ENCODE results near the gene UBLCP1.

Gene UBLCP1

GRCh38 chr5:159262859-159263568, at the start of gene UBLCP1:
Gene UBLCP1, plus strand, starts transcription at chr5:159263290. Its CDS starts 5,626 bp downstream, at chr5:159268916.
- H3K4me3 ChIP-seq (ENCODE audit: low read depth, low read length) = peak within 1 kb of the TSS; percentile 77
- peaks cover 11% of the 10 kb centered on the region; the same call in 1 of the 2 replicates for H3K27me3 ChIP-seq (ENCODE audit: control insufficient read depth, insufficient read depth, low read length)
- H3K9ac ChIP-seq (ENCODE audit: low read length) = peak within 1 kb of the TSS; percentile 82
- peak within 1 kb of the TSS; percentile 29 for H3K27ac ChIP-seq (ENCODE audit: low read depth, low read length)
- peaks cover 8% of the 10 kb centered on the region; the same call in 1 of the 2 replicates for H3K4me1 ChIP-seq (ENCODE audit: control insufficient read depth, insufficient read depth, low read length)
- H3K36me3 ChIP-seq (ENCODE audit: control insufficient read depth, insufficient read depth, low read length) = no peaks in the 10 kb centered on the region
- H3K9me3 ChIP-seq (ENCODE audit: control insufficient read depth, insufficient read depth, low read depth, low read length) = 0 out of 2 replicates have a peak, but pooled peaks cover 11% of the 10 kb centered on the region

GRCh38 chr5:159214486-159215271, 48.4 kb upstream of the UBLCP1 start:
- Histone ChIP-seq H3K36me3 (ENCODE audit: control insufficient read depth, insufficient read depth, low read length) (no peaks in the 10 kb centered on the region), H3K27me3 (ENCODE audit: control insufficient read depth, insufficient read depth, low read length) (peaks cover 8% of the 10 kb centered on the region; the same call in 1 of the 2 replicates), H3K9me3 (ENCODE audit: control insufficient read depth, insufficient read depth, low read depth, low read length) (no peaks in the 10 kb centered on the region), H3K4me1 (ENCODE audit: control insufficient read depth, insufficient read depth, low read length) (peaks cover 13% of the 10 kb centered on the region), H3K4me3 (ENCODE audit: low read depth, low read length) (no peak overlapping the region), H3K9ac (ENCODE audit: low read length) (no peak overlapping the region), H3K27ac (ENCODE audit: low read depth, low read length) (no peak overlapping the region)

- no peak overlapping the region for H3K27ac ChIP-seq (ENCODE audit: low read depth, low read length)
- no peaks in the 10 kb centered on the region for H3K9me3 ChIP-seq (ENCODE audit: control insufficient read depth, insufficient read depth, low read depth, low read length)
- H3K4me1 ChIP-seq (ENCODE audit: control insufficient read depth, insufficient read depth, low read length) = peaks cover 4% of the 10 kb centered on the region
- H3K4me3 ChIP-seq (ENCODE audit: low read depth, low read length) = no peak overlapping the region
- no peaks in the 10 kb centered on the region for H3K27me3 ChIP-seq (ENCODE audit: control insufficient read depth, insufficient read depth, low read length)
- no peaks in the 10 kb centered on the region for H3K36me3 ChIP-seq (ENCODE audit: control insufficient read depth, insufficient read depth, low read length)
- no peak overlapping the region for H3K9ac ChIP-seq (ENCODE audit: low read length)
These were observed 47.2 kb upstream of the UBLCP1 start for GRCh38 chr5:159215886-159216285.

GRCh38 chr5:159216454-159216853, 46.6 kb upstream of the UBLCP1 start:
- H3K27me3 ChIP-seq (ENCODE audit: control insufficient read depth, insufficient read depth, low read length) = peaks cover 4% of the 10 kb centered on the region; the same call in 1 of the 2 replicates
- H3K4me3 ChIP-seq (ENCODE audit: low read depth, low read length) = no peak overlapping the region
- H3K9me3 ChIP-seq (ENCODE audit: control insufficient read depth, insufficient read depth, low read depth, low read length) = no peaks in the 10 kb centered on the region
- no peaks in the 10 kb centered on the region for H3K36me3 ChIP-seq (ENCODE audit: control insufficient read depth, insufficient read depth, low read length)
- H3K27ac ChIP-seq (ENCODE audit: low read depth, low read length) = no peak overlapping the region
- no peak overlapping the region for H3K9ac ChIP-seq (ENCODE audit: low read length)
- H3K4me1 ChIP-seq (ENCODE audit: control insufficient read depth, insufficient read depth, low read length) = peaks cover 4% of the 10 kb centered on the region; the same call in 1 of the 2 replicates

GRCh38 chr5:159217236-159217635, 45.9 kb upstream of the UBLCP1 start:
- H3K4me3 ChIP-seq (ENCODE audit: low read depth, low read length) = no peak overlapping the region
- no peak overlapping the region for H3K27ac ChIP-seq (ENCODE audit: low read depth, low read length)
- peaks cover 8% of the 10 kb centered on the region for H3K27me3 ChIP-seq (ENCODE audit: control insufficient read depth, insufficient read depth, low read length)
- no peak overlapping the region for H3K9ac ChIP-seq (ENCODE audit: low read length)
- no peaks in the 10 kb centered on the region for H3K4me1 ChIP-seq (ENCODE audit: control insufficient read depth, insufficient read depth, low read length)
- H3K9me3 ChIP-seq (ENCODE audit: control insufficient read depth, insufficient read depth, low read depth, low read length) = no peaks in the 10 kb centered on the region
- H3K36me3 ChIP-seq (ENCODE audit: control insufficient read depth, insufficient read depth, low read length) = no peaks in the 10 kb centered on the region

GRCh38 chr5:159218595-159219023, 44.5 kb upstream of the UBLCP1 start:
- H3K27ac ChIP-seq (ENCODE audit: low read depth, low read length) = no peak overlapping the region
- no peak overlapping the region for H3K4me3 ChIP-seq (ENCODE audit: low read depth, low read length)
- no peaks in the 10 kb centered on the region for H3K4me1 ChIP-seq (ENCODE audit: control insufficient read depth, insufficient read depth, low read length)

GRCh38 chr5:159220206-159220605, 42.9 kb upstream of the UBLCP1 start:
- no peak overlapping the region for H3K27ac ChIP-seq (ENCODE audit: low read depth, low read length)
- no peak overlapping the region for H3K4me3 ChIP-seq (ENCODE audit: low read depth, low read length)
- no peaks in the 10 kb centered on the region for H3K36me3 ChIP-seq (ENCODE audit: control insufficient read depth, insufficient read depth, low read length)
- peaks cover 25% of the 10 kb centered on the region for H3K27me3 ChIP-seq (ENCODE audit: control insufficient read depth, insufficient read depth, low read length)
- no peaks in the 10 kb centered on the region for H3K4me1 ChIP-seq (ENCODE audit: control insufficient read depth, insufficient read depth, low read length)
- no peak overlapping the region for H3K9ac ChIP-seq (ENCODE audit: low read length)
- H3K9me3 ChIP-seq (ENCODE audit: control insufficient read depth, insufficient read depth, low read depth, low read length) = no peaks in the 10 kb centered on the region

More at GRCh38 chr5:159218595-159219023, 44.5 kb upstream of the UBLCP1 start:
- Histone ChIP-seq H3K9ac (ENCODE audit: low read length) (no peak overlapping the region), H3K27me3 (ENCODE audit: control insufficient read depth, insufficient read depth, low read length) (peaks cover 15% of the 10 kb centered on the region), H3K36me3 (ENCODE audit: control insufficient read depth, insufficient read depth, low read length) (no peaks in the 10 kb centered on the region), H3K9me3 (ENCODE audit: control insufficient read depth, insufficient read depth, low read depth, low read length) (no peaks in the 10 kb centered on the region)

GRCh38 chr5:159223469-159223868, 39.6 kb upstream of the UBLCP1 start:
- peaks cover 4% of the 10 kb centered on the region for H3K4me1 ChIP-seq (ENCODE audit: control insufficient read depth, insufficient read depth, low read length)
- H3K27ac ChIP-seq (ENCODE audit: low read depth, low read length) = no peak overlapping the region
- H3K36me3 ChIP-seq (ENCODE audit: control insufficient read depth, insufficient read depth, low read length) = no peaks in the 10 kb centered on the region
- H3K9ac ChIP-seq (ENCODE audit: low read length) = no peak overlapping the region
- no peaks in the 10 kb centered on the region for H3K9me3 ChIP-seq (ENCODE audit: control insufficient read depth, insufficient read depth, low read depth, low read length)
- no peak overlapping the region for H3K4me3 ChIP-seq (ENCODE audit: low read depth, low read length)
- H3K27me3 ChIP-seq (ENCODE audit: control insufficient read depth, insufficient read depth, low read length) = peaks cover 53% of the 10 kb centered on the region

- Histone ChIP-seq H3K9ac (ENCODE audit: low read length) (no peak overlapping the region), H3K9me3 (ENCODE audit: control insufficient read depth, insufficient read depth, low read depth, low read length) (no peaks in the 10 kb centered on the region), H3K4me1 (ENCODE audit: control insufficient read depth, insufficient read depth, low read length) (peaks cover 6% of the 10 kb centered on the region), H3K27me3 (ENCODE audit: control insufficient read depth, insufficient read depth, low read length) (peaks cover 61% of the 10 kb centered on the region), H3K27ac (ENCODE audit: low read depth, low read length) (no peak overlapping the region), H3K36me3 (ENCODE audit: control insufficient read depth, insufficient read depth, low read length) (no peaks in the 10 kb centered on the region), H3K4me3 (ENCODE audit: low read depth, low read length) (no peak overlapping the region)
These were observed 38.6 kb upstream of the UBLCP1 start for GRCh38 chr5:159224471-159224870.

GRCh38 chr5:159226451-159226850, 36.6 kb upstream of the UBLCP1 start:
- Histone ChIP-seq H3K36me3 (ENCODE audit: control insufficient read depth, insufficient read depth, low read length) (no peaks in the 10 kb centered on the region), H3K27ac (ENCODE audit: low read depth, low read length) (no peak overlapping the region), H3K4me1 (ENCODE audit: control insufficient read depth, insufficient read depth, low read length) (peaks cover 6% of the 10 kb centered on the region), H3K9ac (ENCODE audit: low read length) (no peak overlapping the region), H3K27me3 (ENCODE audit: control insufficient read depth, insufficient read depth, low read length) (peaks cover 76% of the 10 kb centered on the region), H3K4me3 (ENCODE audit: low read depth, low read length) (no peak overlapping the region), H3K9me3 (ENCODE audit: control insufficient read depth, insufficient read depth, low read depth, low read length) (no peaks in the 10 kb centered on the region)

- no peak overlapping the region for H3K4me3 ChIP-seq (ENCODE audit: low read depth, low read length)
- peaks cover 82% of the 10 kb centered on the region for H3K27me3 ChIP-seq (ENCODE audit: control insufficient read depth, insufficient read depth, low read length)
- no peaks in the 10 kb centered on the region for H3K36me3 ChIP-seq (ENCODE audit: control insufficient read depth, insufficient read depth, low read length)
- no peaks in the 10 kb centered on the region for H3K9me3 ChIP-seq (ENCODE audit: control insufficient read depth, insufficient read depth, low read depth, low read length)
- no peak overlapping the region for H3K27ac ChIP-seq (ENCODE audit: low read depth, low read length)
- no peak overlapping the region for H3K9ac ChIP-seq (ENCODE audit: low read length)
- peaks cover 6% of the 10 kb centered on the region for H3K4me1 ChIP-seq (ENCODE audit: control insufficient read depth, insufficient read depth, low read length)
These were observed 35.6 kb upstream of the UBLCP1 start for GRCh38 chr5:159227452-159227851.
